ENCODE data around the gene CSMD2.

Gene CSMD2

GRCh38 chr1:33601751-33602150 is 563.3 kb downstream of the CSMD2 start:
- no peak for DNase-seq (ENCODE audit: low spot score)

DNA sequence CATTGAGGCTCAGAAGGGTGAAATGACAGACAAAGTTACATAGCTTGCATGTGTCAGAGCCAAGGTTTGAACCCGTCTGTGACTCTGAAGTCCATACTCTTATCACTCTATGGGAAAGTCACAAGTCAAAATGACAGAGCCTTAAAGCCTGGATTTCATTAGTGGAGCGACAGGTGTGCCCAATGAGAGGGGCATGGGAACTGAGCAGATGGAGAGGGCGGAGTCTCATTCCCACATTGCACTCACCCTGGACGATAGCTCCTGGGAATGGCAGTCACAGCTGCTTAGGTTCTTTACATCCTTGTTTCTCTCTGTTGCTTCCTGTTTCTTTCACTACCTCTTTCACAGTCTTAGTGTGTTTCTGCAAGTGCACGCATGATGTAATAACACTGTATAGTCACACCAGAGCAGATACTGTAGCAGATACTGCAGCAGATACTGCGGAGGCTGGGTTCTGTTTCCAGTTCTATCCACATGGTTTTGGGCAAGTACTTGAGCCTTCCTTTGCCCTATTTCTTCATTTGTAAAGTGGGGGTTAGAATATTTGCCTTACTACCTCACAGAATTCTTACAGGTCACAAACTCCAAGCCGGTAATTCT is 565.4 kb downstream of the CSMD2 start:
- DNase-seq (ENCODE audit: low spot score), result no peak

DNA sequence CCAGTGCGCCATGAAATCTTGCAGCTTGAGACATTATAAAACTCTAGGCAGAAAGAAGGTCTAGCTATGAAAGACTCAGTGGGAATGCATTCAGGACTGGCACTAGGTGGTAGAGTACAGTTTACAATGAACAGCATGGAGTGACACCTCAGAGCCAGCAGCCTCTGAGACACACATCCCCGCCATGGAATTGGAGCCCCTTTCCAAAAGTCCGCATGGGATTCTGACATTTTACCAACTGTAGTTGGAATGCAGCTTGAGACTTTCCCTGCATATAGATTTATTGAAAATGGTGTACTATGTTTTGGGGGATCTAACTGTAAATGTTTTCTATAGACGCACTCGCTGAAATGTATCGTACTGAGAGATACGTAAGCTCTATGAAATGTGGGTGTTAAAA is 576.3 kb downstream of the CSMD2 start:
- no peak for DNase-seq (ENCODE audit: low spot score)

DNA sequence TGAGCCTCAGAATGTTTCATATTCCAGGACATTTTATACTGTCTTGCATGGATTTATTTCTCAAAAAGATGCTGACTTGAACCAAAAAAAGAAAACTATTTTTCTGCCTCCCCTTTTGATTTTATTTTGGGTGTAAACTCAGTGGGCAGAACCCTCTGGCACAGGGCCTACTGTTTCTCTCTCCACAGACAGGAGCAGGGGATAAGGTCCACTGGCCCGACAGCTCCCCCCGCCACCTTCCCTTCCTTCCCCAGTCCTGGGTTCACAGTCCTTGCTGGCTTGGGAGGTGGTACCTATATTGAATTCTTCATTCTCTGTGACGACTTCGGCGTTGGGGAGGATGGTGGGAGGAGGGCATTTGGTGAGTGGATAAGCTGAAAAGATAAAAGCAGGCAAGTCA is 578.2 kb downstream of the CSMD2 start:
- no peak for DNase-seq (ENCODE audit: low spot score)

- DNase-seq (ENCODE audit: low spot score), result peak; percentile 34
Observed at GRCh38 chr1:33586106-33586505, 578.9 kb downstream of the CSMD2 start.

DNA sequence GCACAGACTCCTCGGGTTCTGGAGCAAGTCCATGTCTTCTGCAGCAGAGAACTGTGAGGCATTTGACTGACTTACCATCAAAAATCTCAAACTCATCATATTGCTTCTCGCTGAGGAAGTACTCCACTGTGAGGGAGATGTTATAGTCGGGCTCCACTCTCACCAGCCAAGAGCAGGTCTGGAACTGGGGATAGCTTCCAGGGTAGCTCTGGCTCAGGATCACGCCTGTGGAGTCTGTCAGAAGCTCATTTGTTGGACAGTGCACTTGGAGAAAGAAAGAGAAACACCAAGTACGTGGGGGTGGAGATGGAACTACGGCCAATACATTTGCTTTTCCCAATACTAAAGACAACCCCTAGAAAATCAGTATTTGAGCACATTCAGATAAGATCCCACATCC is 581.5 kb downstream of the CSMD2 start:
- no peak for DNase-seq (ENCODE audit: low spot score)

- no peak for DNase-seq (ENCODE audit: low spot score)
Observed at GRCh38 chr1:33578557-33579448, 586.2 kb downstream of the CSMD2 start.

- DNase-seq (ENCODE audit: low spot score), result no peak
Observed at GRCh38 chr1:33577663-33578062, 587.4 kb downstream of the CSMD2 start.

DNA sequence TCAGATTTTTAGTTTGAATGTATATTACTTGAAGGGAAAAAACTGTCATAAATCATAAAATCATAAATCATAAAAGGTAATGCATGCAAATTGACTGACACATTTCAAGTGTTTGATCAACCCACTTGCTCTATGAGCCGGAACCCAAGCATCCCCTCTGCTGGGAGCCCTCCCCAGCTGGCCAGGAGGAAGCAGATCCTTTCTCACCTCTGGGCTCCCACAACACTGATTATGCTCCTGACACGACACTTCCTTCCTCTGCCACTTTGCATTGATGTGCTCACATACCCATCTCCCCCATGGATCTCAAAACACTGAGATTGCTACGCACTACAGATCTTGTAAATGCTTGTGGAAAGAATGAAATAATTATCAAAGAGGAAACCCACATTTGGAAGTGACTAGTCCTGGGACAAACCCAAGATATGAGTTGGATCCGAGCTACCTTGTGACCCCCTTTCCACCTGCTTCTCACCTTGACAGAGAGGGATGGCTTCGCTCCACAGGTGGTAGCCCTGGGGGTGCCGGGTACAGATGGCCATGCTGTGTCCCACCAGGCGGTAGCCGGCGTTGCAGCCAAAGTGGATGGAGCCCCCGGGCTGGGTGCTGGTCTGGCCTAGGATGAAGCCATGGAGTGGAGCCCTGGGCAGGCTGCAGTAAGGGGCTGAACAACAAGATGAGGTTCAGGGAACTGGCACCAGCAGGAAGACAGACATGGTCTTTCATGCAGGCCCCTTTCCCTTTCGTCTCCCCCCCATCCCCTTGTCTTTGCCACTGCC is 588.0 kb downstream of the CSMD2 start:
- no peak for DNase-seq (ENCODE audit: low spot score)

DNA sequence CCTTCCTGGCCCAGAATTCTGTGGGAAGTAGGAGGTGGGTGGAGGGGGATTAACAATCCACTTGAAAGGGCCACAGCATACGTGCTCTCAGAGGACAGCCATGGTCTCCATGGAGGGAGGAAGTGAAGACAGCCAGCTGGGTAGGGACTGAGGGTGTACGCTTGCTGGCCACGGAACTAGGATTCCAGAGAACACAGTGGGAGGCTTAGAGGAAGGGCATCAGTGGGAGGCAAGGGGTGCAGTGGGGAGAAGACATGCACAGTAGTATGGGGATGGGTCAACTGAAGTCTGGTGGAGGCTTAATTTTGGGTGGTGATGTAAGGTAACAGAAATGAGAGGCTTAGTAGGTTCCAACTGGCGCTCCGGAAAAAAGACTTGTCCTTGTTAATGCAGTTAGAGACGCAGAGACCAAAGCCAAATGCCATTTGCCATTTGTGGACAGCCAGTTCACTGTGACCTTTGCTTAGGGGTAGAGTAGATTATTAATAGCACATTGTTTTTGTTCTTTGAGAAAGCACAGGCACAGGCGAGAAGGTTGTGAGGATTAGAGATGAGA is 589.6 kb downstream of the CSMD2 start:
- DNase-seq (ENCODE audit: low spot score), result no peak

DNA sequence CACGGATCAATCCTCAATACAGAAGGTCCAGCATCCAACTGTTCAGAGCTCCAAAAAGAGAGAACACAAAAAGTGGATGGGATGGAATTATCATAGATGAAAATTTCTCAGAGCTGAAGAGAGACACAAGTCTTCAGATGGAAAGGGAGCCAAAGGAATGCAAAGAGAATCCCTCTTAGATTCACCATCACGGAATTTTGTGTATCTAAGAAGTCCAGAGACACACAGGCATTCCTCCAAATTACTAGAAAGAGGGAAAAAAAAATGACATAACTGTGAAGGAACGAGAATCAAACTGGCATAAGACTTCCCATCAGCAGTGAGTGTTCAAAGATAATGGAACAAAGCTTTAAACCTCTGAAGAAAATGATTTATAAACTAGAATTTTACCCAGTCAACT is 591.4 kb downstream of the CSMD2 start:
- DNase-seq (ENCODE audit: low spot score), result no peak

DNA sequence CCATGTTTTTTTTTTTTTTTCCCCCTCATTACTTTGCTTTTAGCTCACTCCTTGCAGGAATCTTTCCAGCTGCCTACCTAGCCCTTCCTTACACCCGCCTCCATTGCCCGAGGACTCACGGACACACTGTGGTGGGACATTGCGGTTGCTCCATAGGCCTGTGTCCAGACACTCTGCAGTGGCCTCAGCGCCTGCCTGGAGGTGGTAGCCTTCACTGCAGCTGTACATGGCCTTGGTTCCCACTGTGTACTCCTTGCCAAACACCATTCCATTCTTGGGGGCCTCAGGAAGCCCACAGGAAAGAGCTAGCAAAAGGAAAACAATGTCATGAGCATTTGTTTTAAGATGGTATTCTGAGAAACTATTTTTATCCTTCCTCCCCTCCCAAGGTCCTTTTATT is 592.6 kb downstream of the CSMD2 start:
- DNase-seq (ENCODE audit: low spot score), result no peak

GRCh38 chr1:33569331-33569730 is 595.7 kb downstream of the CSMD2 start:
- no peak for DNase-seq (ENCODE audit: low spot score)

- no peak for DNase-seq (ENCODE audit: low spot score)
Observed at GRCh38 chr1:33563699-33564098, 601.3 kb downstream of the CSMD2 start.

GRCh38 chr1:33562563-33562962 is 602.5 kb downstream of the CSMD2 start:
- DNase-seq (ENCODE audit: low spot score), result no peak

DNA sequence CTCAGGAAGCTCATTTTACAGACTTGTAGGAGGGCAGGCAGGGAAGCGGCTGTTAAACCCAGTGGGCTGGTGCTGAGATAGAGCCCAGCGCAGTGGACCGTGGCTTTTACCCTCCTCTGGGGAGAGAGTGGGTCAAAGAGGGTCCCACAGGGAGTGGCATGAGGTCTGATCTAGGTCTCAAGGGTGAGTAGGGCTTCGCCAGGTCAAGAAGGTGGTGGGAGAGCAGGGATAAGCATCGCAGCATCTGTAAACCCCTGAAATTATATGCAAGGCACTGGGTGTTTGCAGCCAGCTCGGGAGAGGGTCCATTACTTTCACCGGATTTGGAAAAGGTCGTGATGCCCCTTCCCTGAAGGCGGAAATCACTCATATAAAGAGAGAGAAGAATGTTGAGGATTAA is 603.5 kb downstream of the CSMD2 start:
- DNase-seq (ENCODE audit: low spot score), result no peak

DNA sequence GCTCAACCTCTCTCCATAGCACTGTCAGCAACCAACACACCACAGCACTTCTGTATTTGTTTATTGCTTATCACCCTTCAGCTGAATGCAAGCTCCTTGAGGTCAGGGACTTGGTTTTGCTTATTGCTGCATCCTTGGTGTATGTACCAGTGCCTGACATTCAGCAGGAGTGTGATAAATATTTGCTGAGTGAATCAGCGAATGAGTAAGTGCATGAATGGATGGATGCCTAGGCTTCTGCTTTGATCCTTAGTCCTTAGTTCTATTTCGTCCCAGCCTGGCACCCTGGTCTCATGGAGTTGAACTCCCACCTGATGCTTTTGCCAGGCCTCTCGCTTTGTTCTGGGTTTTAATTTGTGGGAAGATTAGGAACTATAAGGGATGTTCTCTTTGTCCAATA is 604.4 kb downstream of the CSMD2 start:
- DNase-seq (ENCODE audit: low spot score), result peak; percentile 54

DNA sequence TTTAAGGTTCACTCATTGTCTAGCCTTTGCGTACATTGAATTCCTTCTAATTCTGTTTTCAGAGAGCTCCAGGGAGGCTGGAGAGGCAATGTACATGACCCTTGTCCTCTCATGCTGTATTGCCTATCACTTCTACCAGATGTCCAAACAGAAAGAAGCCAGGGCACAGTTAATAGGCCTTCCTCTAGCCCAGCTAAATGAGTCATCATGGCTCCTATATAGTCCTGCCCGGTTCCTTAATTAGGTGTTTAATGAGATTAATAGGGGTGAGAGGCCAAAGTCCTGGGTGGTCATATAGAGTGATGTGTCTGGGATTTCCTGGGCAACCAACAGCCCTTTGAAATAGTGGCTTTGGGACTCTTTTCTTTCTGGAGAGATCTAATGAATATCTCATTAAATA is 616.3 kb downstream of the CSMD2 start:
- DNase-seq (ENCODE audit: low spot score), result no peak

DNA sequence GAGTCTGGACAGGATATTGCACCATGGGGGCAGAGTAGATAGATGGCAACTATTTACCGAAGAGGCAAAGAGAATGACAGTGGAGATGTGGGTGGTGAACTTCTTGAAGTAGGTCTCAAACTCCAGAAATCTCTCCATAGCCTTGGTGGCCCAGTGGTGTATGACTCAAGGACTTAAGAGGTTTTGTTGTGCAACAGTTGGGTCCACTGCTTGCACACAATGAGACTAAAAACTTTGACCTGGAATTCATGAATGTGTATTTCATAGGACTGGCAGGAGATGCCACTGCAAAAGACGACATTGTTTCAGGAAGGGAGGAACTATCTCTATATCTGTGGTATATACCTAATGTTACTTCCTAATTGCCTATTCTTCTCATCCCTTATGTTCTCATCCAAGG is 616.7 kb downstream of the CSMD2 start:
- no peak for DNase-seq (ENCODE audit: low spot score)

GRCh38 chr1:33547576-33547975 is 617.5 kb downstream of the CSMD2 start:
- no peak for DNase-seq (ENCODE audit: low spot score)

GRCh38 chr1:33541966-33542365 is 623.1 kb downstream of the CSMD2 start:
- DNase-seq (ENCODE audit: low spot score), result no peak

GRCh38 chr1:33537885-33538284 is 627.1 kb downstream of the CSMD2 start:
- DNase-seq (ENCODE audit: low spot score), result no peak

DNA sequence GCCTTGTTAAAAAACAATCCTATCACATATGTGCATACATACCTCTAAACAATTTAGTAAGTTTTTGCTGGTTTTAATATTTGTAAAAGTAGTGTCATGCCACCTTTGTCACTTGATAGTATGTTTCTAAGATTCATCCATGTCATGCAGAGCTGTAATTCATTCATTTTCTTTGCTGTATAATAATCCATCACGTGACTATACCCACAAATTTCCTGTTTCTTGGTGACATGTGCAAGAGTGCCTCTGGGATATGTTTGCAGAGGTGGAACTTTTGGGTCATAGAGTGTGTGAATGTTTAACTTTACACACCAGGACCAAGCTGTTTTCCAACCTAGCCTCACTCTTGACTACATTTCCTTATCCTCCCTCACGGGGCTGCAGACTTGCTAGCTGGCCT is 629.7 kb downstream of the CSMD2 start:
- DNase-seq (ENCODE audit: low spot score), result no peak
